SK-N-SH (cell line): ENCODE data around the gene DPF3.

Experiments used
- CHD2 ChIP-seq: fragments of 150-350 bp; IDR thresholded peaks from 2 replicates; pipeline ENCODE4 v1.6.1; 2018; ENCODE audit warnings: low read length; ENCODE audit not compliant: partially characterized antibody
- EP300 ChIP-seq, 2 experiments: IDR thresholded peaks; 2 replicates each; pipeline versions ENCODE4 v1.4.0 to v1.6.1; 2012; ENCODE audit warnings: borderline replicate concordance in 1 of 2, low read depth in 1 of 2, low read length in 1 of 2
- EZH2phosphoT487 ChIP-seq: fragments of 200-600 bp; sonication (generic); IDR thresholded peaks from 2 replicates; pipeline ENCODE4 v1.6.1; 2017; ENCODE audit warnings: low read depth, mixed run types, mild to moderate bottlenecking, antibody characterized with exemption, moderate library complexity, borderline replicate concordance
- FOXM1 ChIP-seq: IDR thresholded peaks from 2 replicates; pipeline ENCODE4 v1.4.0; 2012; ENCODE audit warnings: low read depth, mild to moderate bottlenecking
- MAX ChIP-seq: IDR thresholded peaks from 2 replicates; pipeline ENCODE4 v1.4.0; 2012; ENCODE audit warnings: low read depth
- POLR2AphosphoS5 ChIP-seq: IDR thresholded peaks from 2 replicates; pipeline ENCODE4 v1.6.1; 2012; ENCODE audit warnings: low read depth, low read length
- RAD21 ChIP-seq: IDR thresholded peaks from 2 replicates; pipeline ENCODE4 v1.6.1; 2012; ENCODE audit warnings: mild to moderate bottlenecking, low read length
- REST ChIP-seq: IDR thresholded peaks from 2 replicates; pipeline ENCODE4 v1.6.1; 2012; ENCODE audit warnings: mild to moderate bottlenecking, low read depth, low read length, moderate library complexity
- SMC3 ChIP-seq: IDR thresholded peaks from 2 replicates; pipeline ENCODE4 v1.6.1; 2012; ENCODE audit warnings: low read depth, low read length, improper control_type of control experiment
- TF ChIP-seq, protein P1 (sequence below): fragments of 200-600 bp; sonication (generic); IDR thresholded peaks from 2 replicates; pipeline ENCODE4 v1.6.1; 2017; ENCODE audit warnings: antibody characterized with exemption, mild to moderate bottlenecking, moderate library complexity

DNA sequence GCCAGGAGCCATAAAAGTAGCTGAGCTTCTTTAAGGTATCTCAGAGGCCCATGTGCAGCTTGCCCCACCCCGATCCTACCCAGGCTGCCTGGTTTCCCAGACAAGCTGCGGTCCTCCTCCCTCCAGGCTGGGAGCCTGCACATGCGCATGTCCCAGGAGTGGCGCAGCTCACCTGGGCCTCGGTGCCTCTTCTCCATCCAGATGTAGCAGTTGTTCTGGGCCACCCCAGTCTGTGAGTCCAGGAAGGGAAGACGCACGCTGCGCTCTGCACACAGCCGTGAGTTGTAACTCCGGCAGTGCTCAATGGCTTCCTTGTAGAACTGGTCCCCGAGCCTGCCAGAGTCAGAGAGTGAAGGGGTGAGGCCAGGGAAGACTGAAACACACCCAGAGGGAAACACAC lies 122.3 kb downstream of the DPF3 start:
- TF ChIP-seq, protein P1, sequence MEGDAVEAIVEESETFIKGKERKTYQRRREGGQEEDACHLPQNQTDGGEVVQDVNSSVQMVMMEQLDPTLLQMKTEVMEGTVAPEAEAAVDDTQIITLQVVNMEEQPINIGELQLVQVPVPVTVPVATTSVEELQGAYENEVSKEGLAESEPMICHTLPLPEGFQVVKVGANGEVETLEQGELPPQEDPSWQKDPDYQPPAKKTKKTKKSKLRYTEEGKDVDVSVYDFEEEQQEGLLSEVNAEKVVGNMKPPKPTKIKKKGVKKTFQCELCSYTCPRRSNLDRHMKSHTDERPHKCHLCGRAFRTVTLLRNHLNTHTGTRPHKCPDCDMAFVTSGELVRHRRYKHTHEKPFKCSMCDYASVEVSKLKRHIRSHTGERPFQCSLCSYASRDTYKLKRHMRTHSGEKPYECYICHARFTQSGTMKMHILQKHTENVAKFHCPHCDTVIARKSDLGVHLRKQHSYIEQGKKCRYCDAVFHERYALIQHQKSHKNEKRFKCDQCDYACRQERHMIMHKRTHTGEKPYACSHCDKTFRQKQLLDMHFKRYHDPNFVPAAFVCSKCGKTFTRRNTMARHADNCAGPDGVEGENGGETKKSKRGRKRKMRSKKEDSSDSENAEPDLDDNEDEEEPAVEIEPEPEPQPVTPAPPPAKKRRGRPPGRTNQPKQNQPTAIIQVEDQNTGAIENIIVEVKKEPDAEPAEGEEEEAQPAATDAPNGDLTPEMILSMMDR, result no peak
- TF ChIP-seq RAD21 (no peak), FOXM1 (no peak), REST (no peak), SMC3 (no peak), EZH2phosphoT487 (no peak), MAX (no peak), POLR2AphosphoS5 (no peak), CHD2 (no peak), EP300 (IDR thresholded peaks at IDR 0.05; ENCODE audit: borderline replicate concordance in 1 of 2, low read depth in 1 of 2, low read length in 1 of 2) (no peak)
